Panc1 (cell line): ENCODE results near the gene PRELID2. TPM values are rescaled to one million over a fixed set of nuclear protein-coding genes. Genes with fewer than 3 reads are reported as not detected.

Experiments used
- ATAC-seq: fragments of 200-7000 bp; cut with Tn5 transposase; 2 replicates; pipeline ENCODE4 v1.9.1; 2020; ENCODE audit warnings: mild to moderate bottlenecking, moderate library complexity
- BruUV-seq: library from RNA; stranded (reverse); fragments of 400-500 nt; replicated peaks from 2 replicates; lab custom pipeline; 2021; lab: Mats Ljungman, UMichigan
- CTCF ChIA-PET: fragments of 300-600 bp; sonication (Branson Sonifier 250); formaldehyde crosslinking; loops from one replicate; lab custom pipeline; 2022; ENCODE audit warnings: antibody characterized with exemption; lab: Charles Lee
- POLR2A ChIA-PET: fragments of 300-600 bp; sonication (Branson Sonifier 250); formaldehyde crosslinking; loops from one replicate; lab custom pipeline; 2022; ENCODE audit warnings: antibody characterized with exemption; lab: Charles Lee
- DNase-seq: peaks from one replicate; pipeline ENCODE4 v3.0.0-alpha.2; 2010; ENCODE audit warnings: low read depth, low spot score
- H3K27ac ChIP-seq: 2 replicates; pipeline ENCODE4 v1.5.1; 2011; ENCODE audit warnings: mild to moderate bottlenecking, low read length, inconsistent platforms
- H3K27me3 ChIP-seq: fragments of 200-500 bp; sonication (Bioruptor generic); 2 replicates; pipeline ENCODE4 v1.6.0; 2014; ENCODE audit warnings: low read length, inconsistent platforms; ENCODE audit not compliant: control insufficient read depth, insufficient read depth
- H3K36me3 ChIP-seq: fragments of 200-500 bp; sonication (Bioruptor generic); 2 replicates; pipeline ENCODE4 v1.5.1; 2014; ENCODE audit warnings: inconsistent platforms, mild to moderate bottlenecking, low read length, moderate library complexity; ENCODE audit not compliant: control insufficient read depth, insufficient read depth
- H3K4me1 ChIP-seq: 2 replicates; pipeline ENCODE4 v1.5.1; 2011; ENCODE audit warnings: inconsistent platforms, mild to moderate bottlenecking, low read length, moderate library complexity; ENCODE audit not compliant: control insufficient read depth, insufficient read depth
- H3K4me3 ChIP-seq, 2 experiments: 2 replicates each; pipeline ENCODE4 v1.5.1; 2011 to 2012; ENCODE audit warnings: low read depth in 2 of 2, low read length in 2 of 2, mild to moderate bottlenecking in 2 of 2, inconsistent platforms in 1 of 2, moderate library complexity in 1 of 2
- H3K9me3 ChIP-seq: fragments of 200-500 bp; sonication (Bioruptor generic); 2 replicates; pipeline ENCODE4 v1.5.1; 2014; ENCODE audit warnings: low read depth, mild to moderate bottlenecking, inconsistent platforms, low read length, moderate library complexity; ENCODE audit not compliant: control insufficient read depth, insufficient read depth
- POLR2AphosphoS5 ChIP-seq: IDR thresholded peaks from 2 replicates; pipeline ENCODE4 v1.6.1; 2012; ENCODE audit warnings: mild to moderate bottlenecking, low read depth, low read length, moderate library complexity
- SIN3A ChIP-seq: IDR thresholded peaks from 2 replicates; pipeline ENCODE4 v1.6.1; 2012; ENCODE audit warnings: low read depth, mild to moderate bottlenecking, low read length, moderate library complexity, borderline replicate concordance; ENCODE audit not compliant: insufficient read depth
- TCF7L2 ChIP-seq: IDR thresholded peaks from 2 replicates; pipeline ENCODE4 v1.6.1; 2011; ENCODE audit warnings: mild to moderate bottlenecking, low read depth, low read length, inconsistent platforms
- in situ Hi-C: cut with HindIII; loops from 2 replicates; pipeline ENCODE4 v1.10.0; 2016; ENCODE audit warnings: low sequenced_read_pairs, low pct_unique_long_range_greater_than_20kb
- intact Hi-C: fragments of 100-400 bp; cut with micrococcal nuclease; formaldehyde crosslinking; loops from one replicate; pipeline ENCODE4 v1.10.0; 2022; ENCODE audit not compliant: unreplicated experiment
- total RNA-seq: library from RNA; stranded (reverse); gene quantifications from one replicate; pipeline ENCODE4 v1.2.1, GENCODE V29; 2021; ENCODE audit not compliant: unreplicated experiment
- TF ChIP-seq, protein P1 (sequence below), 2 experiments: IDR thresholded peaks; 2 replicates each; pipeline ENCODE4 v1.6.1; 2011 to 2012; ENCODE audit warnings: low read depth in 2 of 2, control low read depth in 1 of 2, low read length in 1 of 2, mild to moderate bottlenecking in 1 of 2, moderate library complexity in 1 of 2; ENCODE audit not compliant: insufficient read depth in 1 of 2
- TF ChIP-seq, protein P2 (sequence below): fragments of 450-650 bp; IDR thresholded peaks from 2 replicates; pipeline ENCODE4 v1.5.1; 2017; ENCODE audit warnings: mild to moderate bottlenecking

The PRELID2 gene
- total RNA-seq, 1 experiment from 2014 or later, result 15.4 TPM

DNA sequence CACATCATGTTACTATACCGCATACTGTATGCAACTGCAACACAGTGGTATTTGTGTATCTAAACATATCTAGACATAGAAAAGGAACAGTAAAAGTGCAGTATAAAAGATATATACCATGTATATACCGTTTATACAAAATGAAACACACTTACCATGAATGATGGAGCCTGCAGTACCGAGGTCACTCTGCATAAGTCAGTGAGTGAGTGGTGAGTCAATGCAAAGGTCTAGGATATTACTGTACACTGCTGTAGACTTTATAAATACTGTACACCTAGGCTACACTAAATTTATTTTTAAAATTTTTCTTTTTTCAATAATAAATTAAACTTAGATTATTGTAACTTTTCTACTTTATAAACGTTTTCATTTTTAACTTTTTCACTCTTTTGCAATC, 29.3 kb downstream of the PRELID2 start:
- intact Hi-C loops (loop anchor here (5.0 kb wide), 1 partner anchor 124 kb away; no protein-coding TSS in a partner anchor), in situ Hi-C loops (no loop called here)
- Histone ChIP-seq H3K27me3 (no peaks in the 10 kb centered on the region), H3K9me3 (no peaks in the 10 kb centered on the region), H3K36me3 (no peaks in the 10 kb centered on the region; the same call in 1 of the 2 replicates), H3K27ac (no peak overlapping the region), H3K4me1 (no peaks in the 10 kb centered on the region), H3K4me3 (no peak overlapping the region)
- ChIA-PET CTCF (no interaction called here), POLR2A (no interaction called here)
- TF ChIP-seq SIN3A, result no peak
- TF ChIP-seq TCF7L2, result no peak
- TF ChIP-seq, protein P1, sequence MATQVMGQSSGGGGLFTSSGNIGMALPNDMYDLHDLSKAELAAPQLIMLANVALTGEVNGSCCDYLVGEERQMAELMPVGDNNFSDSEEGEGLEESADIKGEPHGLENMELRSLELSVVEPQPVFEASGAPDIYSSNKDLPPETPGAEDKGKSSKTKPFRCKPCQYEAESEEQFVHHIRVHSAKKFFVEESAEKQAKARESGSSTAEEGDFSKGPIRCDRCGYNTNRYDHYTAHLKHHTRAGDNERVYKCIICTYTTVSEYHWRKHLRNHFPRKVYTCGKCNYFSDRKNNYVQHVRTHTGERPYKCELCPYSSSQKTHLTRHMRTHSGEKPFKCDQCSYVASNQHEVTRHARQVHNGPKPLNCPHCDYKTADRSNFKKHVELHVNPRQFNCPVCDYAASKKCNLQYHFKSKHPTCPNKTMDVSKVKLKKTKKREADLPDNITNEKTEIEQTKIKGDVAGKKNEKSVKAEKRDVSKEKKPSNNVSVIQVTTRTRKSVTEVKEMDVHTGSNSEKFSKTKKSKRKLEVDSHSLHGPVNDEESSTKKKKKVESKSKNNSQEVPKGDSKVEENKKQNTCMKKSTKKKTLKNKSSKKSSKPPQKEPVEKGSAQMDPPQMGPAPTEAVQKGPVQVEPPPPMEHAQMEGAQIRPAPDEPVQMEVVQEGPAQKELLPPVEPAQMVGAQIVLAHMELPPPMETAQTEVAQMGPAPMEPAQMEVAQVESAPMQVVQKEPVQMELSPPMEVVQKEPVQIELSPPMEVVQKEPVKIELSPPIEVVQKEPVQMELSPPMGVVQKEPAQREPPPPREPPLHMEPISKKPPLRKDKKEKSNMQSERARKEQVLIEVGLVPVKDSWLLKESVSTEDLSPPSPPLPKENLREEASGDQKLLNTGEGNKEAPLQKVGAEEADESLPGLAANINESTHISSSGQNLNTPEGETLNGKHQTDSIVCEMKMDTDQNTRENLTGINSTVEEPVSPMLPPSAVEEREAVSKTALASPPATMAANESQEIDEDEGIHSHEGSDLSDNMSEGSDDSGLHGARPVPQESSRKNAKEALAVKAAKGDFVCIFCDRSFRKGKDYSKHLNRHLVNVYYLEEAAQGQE (IDR thresholded peaks at IDR 0.05; ENCODE audit: insufficient read depth in 1 of 2, low read depth in 2 of 2, low read length in 1 of 2), result no peak
- no TSS peak for BruUV-seq
- no peak for ATAC-seq
- no peak for DNase-seq

DNA sequence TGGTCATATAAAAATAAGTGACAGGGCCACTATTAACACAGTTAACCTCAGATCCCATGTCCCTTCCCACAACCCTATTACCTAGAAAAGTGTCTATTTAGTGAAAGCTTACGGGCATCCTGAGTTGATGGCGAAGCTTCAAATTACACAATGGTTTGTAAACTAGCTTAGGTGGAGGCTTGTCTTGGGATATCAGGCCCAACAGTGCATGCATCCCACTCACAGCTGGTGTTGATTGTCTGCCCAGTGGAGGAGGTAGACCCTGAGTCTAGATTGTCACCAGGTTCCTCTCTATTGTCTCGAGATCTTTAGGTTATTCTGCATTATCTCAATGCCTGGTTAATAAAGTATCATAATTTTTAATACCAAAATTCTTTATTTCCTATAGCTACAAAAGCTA, 30.4 kb downstream of the PRELID2 start:
- BruUV-seq, result no TSS peak
- no peaks in the 10 kb centered on the region for H3K36me3 ChIP-seq
- ATAC-seq, result no peak
- ChIA-PET POLR2A (no interaction called here), CTCF (no interaction called here)
- in situ Hi-C loops (no loop called here), intact Hi-C loops (loop anchor here (5.0 kb wide), 1 partner anchor 122 kb away; no protein-coding TSS in a partner anchor)
- no peaks in the 10 kb centered on the region for H3K9me3 ChIP-seq
- no peak for TF ChIP-seq TCF7L2
- no peak for TF ChIP-seq SIN3A
- TF ChIP-seq, protein P1 (IDR thresholded peaks at IDR 0.05; ENCODE audit: insufficient read depth in 1 of 2, low read depth in 2 of 2, low read length in 1 of 2), result no peak
- no peak for TF ChIP-seq POLR2AphosphoS5
- TF ChIP-seq, protein P2, sequence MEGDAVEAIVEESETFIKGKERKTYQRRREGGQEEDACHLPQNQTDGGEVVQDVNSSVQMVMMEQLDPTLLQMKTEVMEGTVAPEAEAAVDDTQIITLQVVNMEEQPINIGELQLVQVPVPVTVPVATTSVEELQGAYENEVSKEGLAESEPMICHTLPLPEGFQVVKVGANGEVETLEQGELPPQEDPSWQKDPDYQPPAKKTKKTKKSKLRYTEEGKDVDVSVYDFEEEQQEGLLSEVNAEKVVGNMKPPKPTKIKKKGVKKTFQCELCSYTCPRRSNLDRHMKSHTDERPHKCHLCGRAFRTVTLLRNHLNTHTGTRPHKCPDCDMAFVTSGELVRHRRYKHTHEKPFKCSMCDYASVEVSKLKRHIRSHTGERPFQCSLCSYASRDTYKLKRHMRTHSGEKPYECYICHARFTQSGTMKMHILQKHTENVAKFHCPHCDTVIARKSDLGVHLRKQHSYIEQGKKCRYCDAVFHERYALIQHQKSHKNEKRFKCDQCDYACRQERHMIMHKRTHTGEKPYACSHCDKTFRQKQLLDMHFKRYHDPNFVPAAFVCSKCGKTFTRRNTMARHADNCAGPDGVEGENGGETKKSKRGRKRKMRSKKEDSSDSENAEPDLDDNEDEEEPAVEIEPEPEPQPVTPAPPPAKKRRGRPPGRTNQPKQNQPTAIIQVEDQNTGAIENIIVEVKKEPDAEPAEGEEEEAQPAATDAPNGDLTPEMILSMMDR, result no peak
- no peak for DNase-seq
- no peaks in the 10 kb centered on the region for H3K4me1 ChIP-seq
- H3K4me3 ChIP-seq, result no peak overlapping the region
- no peak overlapping the region for H3K27ac ChIP-seq
- H3K27me3 ChIP-seq, result no peaks in the 10 kb centered on the region
